ENCODE results near the gene LBHD1.

The LBHD1 gene

DNA sequence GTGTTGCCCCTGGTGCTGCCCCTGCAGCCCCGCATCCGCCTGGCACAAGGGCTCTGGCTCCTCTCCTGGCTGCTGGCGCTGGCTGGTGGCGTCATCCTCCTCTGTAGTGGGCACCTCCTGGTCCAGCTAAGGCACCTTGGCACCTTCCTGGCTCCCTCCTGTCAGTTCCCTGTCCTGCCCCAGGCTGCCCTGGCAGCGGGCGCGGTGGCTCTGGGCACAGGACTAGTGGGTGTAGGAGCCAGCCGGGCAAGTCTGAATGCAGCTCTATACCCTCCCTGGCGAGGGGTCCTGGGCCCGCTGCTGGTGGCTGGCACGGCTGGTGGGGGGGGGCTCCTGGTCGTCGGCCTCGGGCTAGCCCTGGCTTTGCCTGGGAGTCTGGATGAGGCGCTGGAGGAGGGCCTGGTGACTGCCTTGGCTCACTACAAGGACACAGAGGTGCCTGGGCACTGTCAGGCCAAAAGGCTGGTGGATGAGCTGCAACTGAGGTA, 58.7 kb downstream of the LBHD1 start:
- no peak overlapping the region for H3K4me3 ChIP-seq (replicated peaks; ENCODE audit: low read depth, low read length)
- TF ChIP-seq, protein P1, sequence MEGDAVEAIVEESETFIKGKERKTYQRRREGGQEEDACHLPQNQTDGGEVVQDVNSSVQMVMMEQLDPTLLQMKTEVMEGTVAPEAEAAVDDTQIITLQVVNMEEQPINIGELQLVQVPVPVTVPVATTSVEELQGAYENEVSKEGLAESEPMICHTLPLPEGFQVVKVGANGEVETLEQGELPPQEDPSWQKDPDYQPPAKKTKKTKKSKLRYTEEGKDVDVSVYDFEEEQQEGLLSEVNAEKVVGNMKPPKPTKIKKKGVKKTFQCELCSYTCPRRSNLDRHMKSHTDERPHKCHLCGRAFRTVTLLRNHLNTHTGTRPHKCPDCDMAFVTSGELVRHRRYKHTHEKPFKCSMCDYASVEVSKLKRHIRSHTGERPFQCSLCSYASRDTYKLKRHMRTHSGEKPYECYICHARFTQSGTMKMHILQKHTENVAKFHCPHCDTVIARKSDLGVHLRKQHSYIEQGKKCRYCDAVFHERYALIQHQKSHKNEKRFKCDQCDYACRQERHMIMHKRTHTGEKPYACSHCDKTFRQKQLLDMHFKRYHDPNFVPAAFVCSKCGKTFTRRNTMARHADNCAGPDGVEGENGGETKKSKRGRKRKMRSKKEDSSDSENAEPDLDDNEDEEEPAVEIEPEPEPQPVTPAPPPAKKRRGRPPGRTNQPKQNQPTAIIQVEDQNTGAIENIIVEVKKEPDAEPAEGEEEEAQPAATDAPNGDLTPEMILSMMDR (IDR thresholded peaks at IDR 0.05; ENCODE audit: low read length, missing control alignments): no peak
- DNase-seq (ENCODE audit: low read depth): no peak
